K562 (cell line): ENCODE data around the gene IL10. TPM values are rescaled to one million over a fixed set of nuclear protein-coding genes. Genes with fewer than 3 reads are reported as not detected.

ENCODE experiments used
- ATF4 ChIP-seq: fragments of 450-650 bp; formaldehyde crosslinking; IDR thresholded peaks from 2 replicates; pipeline ENCODE4 v1.4.0; 2022; ENCODE audit warnings: mild to moderate bottlenecking, moderate library complexity
- GTF2A2 ChIP-seq: IDR thresholded peaks from 2 replicates; pipeline ENCODE4 v1.6.1; 2016; ENCODE audit warnings: mild to moderate bottlenecking, missing genetic modification characterization, missing compliant biosample characterization
- ID3 ChIP-seq, 2 experiments: fragments of 250-450 bp in 1 of 2; fragments of 450-650 bp in 1 of 2; sonication (Bioruptor Pico) in 1 of 2; IDR thresholded peaks; 2 replicates each; pipeline versions ENCODE4 v1.6.1 to v1.8.0; 2016 to 2021; ENCODE audit warnings: mild to moderate bottlenecking in 2 of 2, moderate library complexity in 2 of 2, missing compliant biosample characterization in 1 of 2, missing genetic modification characterization in 1 of 2
- LARP7 ChIP-seq: fragments of 450-650 bp; IDR thresholded peaks from 2 replicates; pipeline ENCODE4 v1.6.1; 2016
- MCM3 ChIP-seq: fragments of 450-650 bp; IDR thresholded peaks from 2 replicates; pipeline ENCODE4 v1.6.1; 2016
- MLLT1 ChIP-seq, 2 experiments: fragments of 450-650 bp; IDR thresholded peaks; 2 replicates each; pipeline ENCODE4 v1.6.1; 2016
- MTA2 ChIP-seq: fragments of 450-650 bp; IDR thresholded peaks from 2 replicates; pipeline ENCODE4 v1.6.1; 2016; ENCODE audit warnings: low read depth
- MYBL2 ChIP-seq, 2 experiments: fragments of 450-650 bp in 1 of 2; sonication (generic) in 1 of 2; formaldehyde crosslinking in 1 of 2; IDR thresholded peaks; 2 replicates each; pipeline versions ENCODE4 v1.6.1 to v1.8.1; 2017 to 2022; ENCODE audit warnings: borderline replicate concordance in 1 of 2, inconsistent platforms in 1 of 2, low read depth in 1 of 2, mild to moderate bottlenecking in 1 of 2, missing genetic modification reagents in 1 of 2, moderate library complexity in 1 of 2
- PPARD ChIP-seq: fragments of 250-450 bp; sonication (Bioruptor Pico); IDR thresholded peaks from 2 replicates; pipeline ENCODE4 v1.8.0; 2022; ENCODE audit warnings: inconsistent platforms, mild to moderate bottlenecking, moderate library complexity
- TEAD2 ChIP-seq: fragments of 450-650 bp; IDR thresholded peaks from 2 replicates; pipeline ENCODE4 v1.6.1; 2016; ENCODE audit warnings: missing genetic modification characterization, control low read depth, missing compliant biosample characterization
- TSHZ1 ChIP-seq: fragments of 250-450 bp; sonication (Bioruptor Pico); IDR thresholded peaks from 2 replicates; pipeline ENCODE4 v1.4.0; 2020; ENCODE audit warnings: mild to moderate bottlenecking, moderate library complexity
- ZNF511 ChIP-seq: sonication (generic); formaldehyde crosslinking; IDR thresholded peaks from 2 replicates; pipeline ENCODE4 v1.8.0; 2022; ENCODE audit warnings: mild to moderate bottlenecking, missing genetic modification reagents
- ZZZ3 ChIP-seq: fragments of 450-650 bp; IDR thresholded peaks from 2 replicates; pipeline ENCODE4 v1.6.1; 2016; ENCODE audit warnings: antibody characterized with exemption, mild to moderate bottlenecking, moderate library complexity
- polyA plus RNA-seq, 8 experiments: library from polyadenylated mRNA; depleted of rRNA in 4 of 8; stranded (reverse) in 5 of 8; unstranded in 3 of 8; fragments of >200 nt; fragmentation: Nextera tagmentation in 2 of 8; fragmentation: Illumina TruSeq in 1 of 8; extraction: Ambion mirVana in 2 of 8; extraction: Trizol in 1 of 8; gene quantifications; 2 replicates each; pipeline versions ENCODE4 v1.2.1 to v1.2.3, GENCODE V29; 2011 to 2014; ENCODE audit warnings: inconsistent platforms in 1 of 8, missing spikeins in 1 of 8
- total RNA-seq, 7 experiments: library from RNA; depleted of rRNA in 6 of 7; stranded (reverse); fragments of >200 nt in 6 of 7; fragmentation: Illumina TruSeq in 2 of 7; extraction: Trizol in 2 of 7; gene quantifications; 2 replicates each; pipeline versions ENCODE4 v1.2.1 to v1.2.3, GENCODE V29; 2011 to 2021; ENCODE audit warnings: low replicate concordance in 1 of 7

Gene IL10
- total and polyA plus RNA-seq, 9 of the 15 experiments (the other 6 are each of a cell fraction or from before 2014, with no cell fraction given): 0.29 TPM; not detected in 8

GRCh38 chr1:206752481-206752880 is 19.8 kb downstream of the IL10 start (continued):
- TF ChIP-seq MLLT1 (IDR thresholded peaks at IDR 0.05): 0 out of 4 replicates have a peak, but pooled peaks of 1 of the 2 experiments have one; percentile 28
- no peak for TF ChIP-seq GTF2A2 (tag)
- no peak for TF ChIP-seq MCM3
- no peak for TF ChIP-seq TSHZ1 (CRISPR knock-in tag)
- TF ChIP-seq MTA2: peak; percentile 43; the same call in 1 of the 2 replicates
- no peak for TF ChIP-seq ID3 (CRISPR knock-in tag; IDR thresholded peaks at IDR 0.05)
- no peak for TF ChIP-seq ID3 (tag; IDR thresholded peaks at IDR 0.05)
- 0 out of 2 replicates have a peak, but pooled peaks have one; percentile 11 for TF ChIP-seq MYBL2 (IDR thresholded peaks at IDR 0.05; ENCODE audit: low read depth)
- no peak for TF ChIP-seq MYBL2 (CRISPR knock-in tag; IDR thresholded peaks at IDR 0.05; ENCODE audit: borderline replicate concordance)
- TF ChIP-seq ATF4 (CRISPR knock-in tag): no peak
- no peak for TF ChIP-seq TEAD2 (tag)
- no peak for TF ChIP-seq ZZZ3
- TF ChIP-seq ZNF511 (CRISPR knock-in tag): no peak
- no peak for TF ChIP-seq PPARD (CRISPR knock-in tag)
- 0 out of 2 replicates have a peak, but pooled peaks have one; percentile 37 for TF ChIP-seq LARP7
